Stimulated activated CD8-positive, alpha-beta memory T cell treated with anti-CD3 and anti-CD28 coated beads, Interleukin-12 subunit alpha, Interleukin-12 subunit beta, amount 100 ng/mL, for 4 hours (primary cell): ENCODE data around the gene GAL3ST2.
A peak's percentile ranks its signal among the peaks of the same experiment; 100 is the strongest.
"Not testable (repeated sequence)": the region's sequence is repeated elsewhere in the genome, so short reads cannot be mapped to it uniquely, and the experiment has no call there.

Source experiments
- DNase-seq: peaks from one replicate; pipeline ENCODE4 v3.0.0-alpha.2; 2020; ENCODE audit warnings: low read depth

GAL3ST2 gene

GRCh38 chr2:241776336-241777169 is at the start of gene GAL3ST2:
Gene GAL3ST2 (plus strand): TSS chr2:241776822. CDS start chr2:241776956, 134 bp downstream.
- DNase-seq: no peak

DNA sequence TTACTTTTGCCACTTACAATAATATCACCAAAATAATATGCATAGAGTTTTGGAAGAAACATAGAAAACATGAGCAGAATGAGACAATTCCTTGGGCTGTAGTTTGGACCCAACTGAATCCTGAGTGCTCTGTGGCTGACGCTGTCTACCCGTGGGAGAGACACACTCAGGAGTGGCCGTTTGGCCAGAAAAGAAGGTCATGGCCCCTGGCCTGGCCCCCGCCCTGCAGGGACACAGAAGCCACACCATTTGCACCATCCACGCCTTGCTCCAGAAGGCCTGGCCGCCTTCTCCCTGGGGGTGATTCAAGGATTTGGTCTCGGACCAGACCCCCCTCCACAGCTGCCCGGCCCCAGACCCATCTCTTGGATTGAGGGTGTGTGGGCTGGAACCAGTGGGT is 48.6 kb upstream of the GAL3ST2 start:
- DNase-seq: no peak

GRCh38 chr2:241728627-241729026 is 48.0 kb upstream of the GAL3ST2 start:
- DNase-seq: no peak

DNA sequence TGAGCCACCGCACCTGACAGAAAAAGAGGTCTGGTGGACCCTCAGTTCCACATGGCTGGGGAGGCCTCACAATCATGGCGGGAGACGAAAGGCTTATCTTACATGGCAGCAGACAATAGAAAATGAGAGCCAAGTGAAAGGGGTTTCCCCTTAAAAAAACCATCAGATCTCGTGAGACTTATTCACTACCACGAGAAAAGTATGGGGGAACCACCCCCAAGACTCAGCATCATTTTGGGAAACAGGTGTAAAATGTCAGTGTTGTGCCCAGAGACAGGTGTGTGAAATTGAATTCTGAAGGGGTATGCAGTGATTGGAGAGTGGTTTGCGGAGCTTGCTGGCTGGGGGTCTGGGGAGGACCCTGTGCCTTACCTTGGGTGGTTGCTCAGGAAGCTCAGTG is 46.8 kb upstream of the GAL3ST2 start:
- DNase-seq: no peak

DNA sequence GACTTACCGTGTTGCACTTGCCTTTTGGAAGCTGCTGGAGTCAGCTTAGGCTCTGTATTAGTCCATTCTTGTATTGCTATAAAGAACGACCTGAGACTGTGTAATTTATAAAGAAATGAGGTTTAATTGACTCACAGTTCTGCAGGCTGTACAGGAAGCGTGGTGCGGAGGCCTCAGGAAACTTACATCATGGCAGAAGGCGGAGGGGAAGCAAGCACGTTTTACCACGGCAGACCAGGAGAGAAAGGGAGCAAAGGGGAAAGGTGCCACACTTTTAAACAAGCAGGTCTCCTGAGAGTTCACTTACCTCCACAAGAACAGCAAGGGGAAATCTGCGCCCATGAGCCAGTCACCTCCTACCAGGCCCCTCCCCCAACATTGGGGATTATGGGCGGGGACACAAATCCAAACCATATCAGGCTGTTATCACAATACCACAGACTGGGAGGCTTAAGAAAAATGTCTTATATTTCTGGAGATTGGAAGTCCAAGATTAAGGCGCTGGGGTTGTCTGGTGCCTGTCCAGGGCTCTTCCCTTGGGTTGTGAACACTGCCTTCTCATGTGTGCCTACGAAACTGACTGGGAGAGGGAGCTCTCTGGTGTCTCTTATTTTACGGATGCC is 45.8 kb upstream of the GAL3ST2 start:
- no peak for DNase-seq

DNA sequence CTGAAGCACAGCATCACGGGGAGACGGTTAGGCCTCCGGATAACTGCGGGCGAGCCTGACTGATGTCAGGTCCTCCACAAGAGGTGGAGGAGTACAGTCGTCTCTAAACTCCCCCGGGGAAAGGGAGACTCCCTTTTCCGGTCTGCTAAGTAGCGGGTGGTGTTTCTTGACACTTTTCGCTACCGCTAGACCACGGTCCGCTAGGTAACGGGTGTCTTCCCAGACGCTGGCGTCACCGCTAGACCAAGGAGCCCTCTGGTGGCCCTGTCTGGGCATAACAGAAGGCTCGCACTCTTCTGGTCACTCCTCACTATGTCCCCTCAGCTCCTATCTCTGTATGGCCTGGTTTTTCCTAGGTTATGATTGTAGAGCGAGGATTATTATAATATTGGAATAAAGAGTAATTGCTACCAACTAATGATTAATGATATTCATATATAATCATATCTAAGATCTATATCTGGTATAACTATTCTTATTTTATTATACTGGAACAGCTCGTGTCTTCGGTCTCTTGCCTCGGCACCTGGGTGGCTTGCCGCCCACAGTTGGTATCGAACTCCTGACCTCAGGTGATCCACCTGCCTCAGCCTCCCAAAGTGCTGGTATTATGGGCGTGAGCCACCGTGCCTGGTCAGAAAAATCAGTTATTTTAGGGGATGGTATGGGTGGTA is 44.0 kb upstream of the GAL3ST2 start:
- DNase-seq: peak; percentile 27

GRCh38 chr2:241733391-241734207 is 43.0 kb upstream of the GAL3ST2 start:
- no peak for DNase-seq

- DNase-seq: no peak
Measured at GRCh38 chr2:241734208-241734466, 42.5 kb upstream of the GAL3ST2 start.

DNA sequence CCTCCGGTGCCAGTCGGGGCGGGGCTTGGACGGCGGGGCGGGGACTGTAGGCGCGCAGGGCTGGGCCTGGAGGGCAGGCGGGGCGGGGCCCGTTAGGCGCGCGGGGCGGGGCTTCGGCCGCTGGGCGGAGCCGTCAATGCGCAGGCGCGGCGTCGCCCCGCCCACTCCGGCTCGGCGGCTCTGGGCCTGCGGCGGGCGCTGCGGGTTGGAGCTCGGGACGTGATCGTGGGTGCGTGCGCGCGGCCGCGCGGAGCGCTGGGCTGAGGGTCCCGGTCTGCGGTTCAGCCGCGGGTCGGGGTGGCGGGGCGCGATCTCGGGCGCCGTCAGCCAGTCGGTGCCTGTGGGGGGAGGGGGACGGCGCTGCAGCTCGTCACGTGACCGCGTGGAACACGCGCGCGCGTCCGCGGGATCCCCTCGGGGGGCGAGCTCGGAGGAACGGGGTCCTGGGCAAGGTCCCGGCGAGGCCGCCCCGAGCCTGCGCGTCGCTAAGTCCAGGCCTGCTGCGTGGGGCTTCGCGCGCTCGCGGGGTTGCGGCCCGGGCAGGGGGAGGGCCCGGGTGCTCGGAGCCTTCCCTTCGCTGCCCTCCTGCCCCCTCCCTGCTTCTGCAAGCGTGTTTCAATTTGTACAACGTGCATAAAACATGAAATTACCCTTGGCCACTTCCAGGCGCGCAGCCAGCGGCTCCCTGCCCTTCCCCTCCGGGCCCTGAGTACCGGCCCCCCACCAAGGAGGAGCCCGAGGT is 42.0 kb upstream of the GAL3ST2 start, which contains the start of gene D2HGDH:
D2HGDH (plus strand) TSS at position 164 of the 742 bp plus-strand sequence. CDS start 595 bp downstream, outside the sequence.
- DNase-seq: peak; percentile 89

DNA sequence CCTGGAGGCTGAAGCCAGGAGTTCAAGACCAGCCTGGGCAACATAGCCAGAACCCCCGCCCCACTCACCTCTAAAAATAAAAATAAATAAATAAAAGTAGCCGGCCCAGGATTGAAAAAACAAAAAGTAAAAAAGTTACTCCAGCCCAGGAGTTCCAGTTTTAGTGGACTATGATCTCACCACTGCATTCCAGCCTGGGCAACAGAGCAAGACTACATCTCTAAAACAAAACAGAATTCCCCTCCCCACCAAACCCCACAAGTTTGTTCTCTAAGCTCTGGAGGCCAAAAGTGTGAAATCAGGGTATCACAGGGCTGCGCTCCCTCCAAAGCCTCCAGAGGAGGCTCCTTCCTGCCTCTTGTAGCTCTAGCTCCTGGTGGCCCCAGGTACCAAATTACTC is 40.5 kb upstream of the GAL3ST2 start:
- DNase-seq: no peak

DNA sequence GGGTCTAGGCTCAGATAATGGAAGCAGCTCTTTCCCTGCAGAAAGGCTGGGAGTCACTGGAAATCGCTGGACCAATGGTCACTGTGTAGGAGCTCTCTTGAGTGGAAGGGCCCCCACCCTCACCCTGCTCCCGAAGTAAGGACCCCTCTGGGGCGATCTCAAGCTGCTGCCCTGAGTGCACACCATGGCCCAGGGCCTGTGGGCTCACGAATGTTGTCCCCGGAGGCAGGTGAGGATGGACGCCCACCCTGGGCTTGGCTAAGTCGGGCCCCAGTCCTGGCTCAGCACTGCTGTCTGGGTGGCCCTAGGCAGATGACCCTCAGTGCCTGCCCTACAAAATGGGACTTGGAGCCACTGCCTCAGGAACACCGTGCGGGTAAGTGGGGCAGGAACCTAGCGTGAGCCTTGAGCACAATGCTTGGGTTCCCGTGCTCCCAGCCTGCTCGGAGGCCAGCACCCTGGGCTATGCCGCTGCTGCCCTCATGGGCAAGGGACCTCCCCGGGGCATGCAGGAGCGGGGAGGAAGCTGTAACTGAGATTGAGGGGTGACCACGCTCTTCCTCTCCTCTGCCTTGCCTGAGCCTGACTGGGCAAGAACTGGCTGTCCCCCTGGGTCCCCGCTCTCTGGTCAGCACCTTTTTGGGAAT is 38.5 kb upstream of the GAL3ST2 start:
- DNase-seq: no peak

DNA sequence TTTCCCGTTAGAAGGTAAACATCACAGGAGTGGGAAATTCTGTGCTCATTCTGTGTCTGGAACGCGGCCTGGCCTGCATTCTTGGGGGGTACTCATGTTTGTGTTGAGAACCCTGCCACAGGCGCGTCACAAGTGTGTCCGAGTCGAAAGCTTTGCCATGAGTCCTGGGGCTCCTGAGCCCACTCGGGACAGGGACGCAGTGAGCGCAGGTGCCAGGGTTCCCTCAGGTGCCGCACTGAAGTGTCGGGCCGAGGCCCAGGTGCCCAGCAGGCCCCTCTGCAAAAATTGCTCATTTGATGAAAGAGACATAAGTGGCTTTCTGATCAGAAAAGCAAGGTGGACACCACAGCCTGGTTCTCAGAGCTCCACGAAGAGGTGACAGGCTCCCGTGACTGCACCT is 37.4 kb upstream of the GAL3ST2 start:
- no peak for DNase-seq

DNA sequence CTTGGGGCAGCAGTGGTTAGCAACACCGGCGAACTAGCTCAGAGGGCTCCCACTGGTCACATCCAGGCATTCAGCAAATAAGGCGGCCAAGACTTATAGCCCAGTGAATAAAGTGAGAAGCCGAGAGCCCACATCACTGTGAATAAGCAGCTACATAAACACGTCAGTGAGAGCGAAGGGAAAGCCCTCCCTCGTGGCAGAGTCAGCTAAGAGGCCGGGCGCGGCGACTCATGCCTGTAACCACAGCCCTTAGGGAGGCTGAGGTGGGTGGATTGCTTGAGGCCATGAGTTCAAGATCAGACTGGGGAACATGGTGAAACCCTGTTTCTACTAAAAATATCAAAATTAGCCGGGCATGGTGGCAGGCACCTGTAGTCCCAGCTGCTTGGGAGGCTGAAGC is 37.0 kb upstream of the GAL3ST2 start:
- peak; percentile 33 for DNase-seq

DNA sequence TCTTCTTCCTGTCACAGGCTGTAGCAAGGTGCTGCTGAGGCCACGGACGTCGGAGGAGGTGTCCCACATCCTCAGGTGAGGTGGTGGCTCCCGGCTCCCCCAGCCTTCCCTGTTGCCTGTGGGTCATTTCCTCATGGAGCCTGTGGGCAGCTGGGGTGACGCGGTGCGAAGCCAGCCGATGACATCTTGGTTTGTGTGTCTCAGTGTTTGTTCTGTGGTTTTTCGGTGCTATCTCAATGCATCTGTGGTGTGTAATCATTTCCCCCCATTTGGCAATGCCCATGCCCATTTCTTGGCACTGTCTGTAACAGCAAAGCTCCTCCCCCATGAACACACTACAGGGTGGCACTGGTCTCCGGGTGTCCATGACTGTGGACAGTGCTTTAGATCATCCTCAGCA is 35.6 kb upstream of the GAL3ST2 start:
- peak; percentile 19 for DNase-seq

- DNase-seq: no peak
Measured at GRCh38 chr2:241742320-241742939, 34.2 kb upstream of the GAL3ST2 start.

DNA sequence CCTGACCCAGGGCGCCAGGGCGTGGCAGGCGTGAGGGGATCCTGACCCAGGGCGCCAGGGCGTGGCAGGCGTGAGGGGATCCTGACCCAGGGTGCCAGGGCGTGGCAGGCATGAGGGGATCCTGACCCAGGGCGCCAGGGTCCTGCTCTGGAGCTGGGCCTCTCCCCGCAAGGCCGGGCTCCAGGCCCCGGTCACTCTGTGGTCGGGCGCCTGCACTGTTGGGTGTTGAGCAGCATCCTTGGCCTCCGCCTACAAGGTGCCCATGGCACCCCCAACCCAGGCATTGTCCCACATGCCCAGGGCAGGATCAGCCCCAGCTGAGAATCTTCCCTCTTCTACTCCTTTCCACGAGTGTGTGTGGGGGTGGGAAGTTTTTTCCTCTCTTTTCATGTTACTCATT is 33.6 kb upstream of the GAL3ST2 start:
- not testable (repeated sequence) for DNase-seq

DNA sequence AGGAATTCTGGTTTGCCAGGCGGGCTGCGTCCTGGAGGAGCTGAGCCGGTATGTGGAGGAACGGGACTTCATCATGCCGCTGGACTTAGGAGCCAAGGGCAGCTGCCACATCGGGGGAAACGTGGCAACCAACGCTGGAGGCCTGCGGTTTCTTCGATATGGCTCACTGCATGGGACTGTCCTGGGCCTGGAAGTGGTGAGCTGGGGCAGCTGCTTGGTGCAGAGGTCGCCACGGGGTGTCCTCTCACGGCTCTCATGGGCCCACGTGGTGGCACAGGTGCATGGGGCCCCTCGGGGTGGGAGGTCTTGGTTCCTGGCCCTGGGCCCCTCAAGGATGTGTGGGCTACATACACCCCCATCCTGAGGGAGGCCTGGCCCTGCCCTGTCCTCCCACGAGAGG is 33.0 kb upstream of the GAL3ST2 start:
- DNase-seq: no peak

DNA sequence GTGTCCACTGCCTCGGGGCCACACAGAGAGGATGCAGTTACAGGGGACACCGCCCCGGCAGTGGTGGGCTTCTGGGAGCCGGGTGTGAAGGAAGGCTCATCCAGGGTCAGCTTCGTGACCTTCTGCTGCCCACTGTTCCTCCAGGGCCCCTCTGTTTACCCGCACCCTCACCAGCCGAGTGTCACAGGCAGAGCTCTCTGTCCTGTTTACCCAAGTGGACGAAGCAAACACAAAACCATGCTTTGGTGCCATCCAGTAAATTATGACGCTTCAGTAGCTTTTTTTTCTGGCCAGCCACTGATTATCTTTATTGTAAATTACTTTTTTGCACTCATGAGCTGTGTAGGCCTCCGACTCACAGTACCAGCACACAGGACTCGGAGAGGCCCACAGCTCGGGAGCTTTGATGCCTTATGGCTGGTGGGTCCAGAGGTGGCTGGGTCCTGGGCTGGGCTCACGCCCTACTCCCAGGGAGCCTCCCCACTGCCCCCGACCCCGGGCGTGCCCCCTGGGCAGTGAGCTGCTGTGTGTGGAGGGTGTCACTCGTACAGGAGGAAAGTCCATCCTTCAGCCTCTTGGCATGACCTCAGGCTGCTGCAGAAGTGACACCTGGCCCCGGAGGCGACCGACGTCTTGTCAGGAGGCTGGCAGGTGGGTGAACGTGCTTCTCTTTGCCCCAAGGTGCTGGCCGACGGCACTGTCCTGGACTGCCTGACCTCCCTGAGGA is 32.4 kb upstream of the GAL3ST2 start:
- DNase-seq: no peak

DNA sequence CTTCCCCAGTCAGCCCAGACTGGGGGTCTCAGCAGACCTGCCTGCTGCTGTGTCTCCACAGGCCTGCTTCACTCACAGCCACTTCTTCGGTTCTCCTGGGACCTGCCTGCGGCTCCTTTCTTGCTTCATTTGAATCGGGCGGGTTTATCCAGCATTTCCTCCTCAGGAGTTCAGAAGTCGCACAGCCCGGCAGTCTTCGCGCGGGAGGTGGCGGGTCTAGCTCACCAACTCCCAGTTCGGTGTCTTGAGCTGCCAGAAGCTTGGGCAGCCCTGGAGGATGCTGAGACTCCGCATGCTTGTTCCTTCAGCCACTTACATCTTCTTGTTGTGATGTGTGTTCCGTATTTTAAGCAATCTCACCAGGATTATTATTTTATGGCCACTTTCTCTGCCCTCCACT is 31.3 kb upstream of the GAL3ST2 start:
- no peak for DNase-seq

DNA sequence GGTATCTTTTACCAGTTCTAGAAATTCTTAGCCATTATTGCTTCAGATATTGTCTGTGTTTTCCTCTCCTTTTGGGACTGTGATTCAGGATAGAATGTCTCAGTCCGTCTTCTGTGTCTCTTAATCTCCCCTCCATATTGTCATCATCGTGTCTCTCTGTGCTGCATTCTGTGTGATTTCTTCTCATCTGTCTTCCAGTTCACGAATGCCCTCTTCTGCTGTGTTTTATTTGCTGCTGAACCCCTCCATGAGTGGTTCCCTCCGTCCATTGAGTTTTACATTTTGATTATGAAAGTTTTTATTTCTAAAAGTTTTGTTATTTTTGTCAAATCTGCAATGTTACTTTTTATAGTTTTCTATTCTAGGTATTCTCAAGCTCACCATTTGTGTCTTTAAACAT is 30.5 kb upstream of the GAL3ST2 start:
- no peak for DNase-seq
